Endothelial cell of umbilical vein (primary cell): ENCODE measurements around the gene BET1L. TPM values are rescaled to one million over a fixed set of nuclear protein-coding genes. Genes with fewer than 3 reads are reported as not detected.
A peak's percentile ranks its signal among the peaks of the same experiment; 100 is the strongest.

Experiments
- BruUV-seq: library from RNA; stranded (reverse); fragments of 400-500 nt; replicated peaks from 2 replicates; lab custom pipeline; 2021; lab: Mats Ljungman, UMichigan
- CTCF ChIA-PET: fragments of 300-600, 350-600 bp; sonication (Branson Sonifier 250); formaldehyde crosslinking; loops from one replicate; lab custom pipeline; 2021; ENCODE audit warnings: antibody characterized with exemption, inconsistent platforms; lab: Charles Lee
- POLR2A ChIA-PET: fragments of 300-600, 350-600 bp; sonication (Branson Sonifier 250); formaldehyde crosslinking; loops from one replicate; lab custom pipeline; 2021; ENCODE audit warnings: antibody characterized with exemption, inconsistent platforms; lab: Charles Lee
- DNase-seq: peaks from one replicate; pipeline ENCODE4 v3.0.0-alpha.2; 2011; ENCODE audit warnings: low read depth, low spot score
- FAIRE-seq: peaks from 2 replicates; lab custom pipeline; 2011; peaks lifted over from hg19 to GRCh38; lab: Jason Lieb, UNC
- H2AFZ ChIP-seq: 2 replicates; pipeline ENCODE4 v1.6.0; 2012; ENCODE audit warnings: low read depth, low read length, control low read depth, inconsistent platforms
- H3K27ac ChIP-seq: 2 replicates; pipeline ENCODE4 v1.5.1; 2011; ENCODE audit warnings: low read depth, mild to moderate bottlenecking, control low read depth, low read length, moderate library complexity; ENCODE audit not compliant: insufficient read depth
- H3K27me3 ChIP-seq, 2 experiments: 2 replicates each; pipeline versions ENCODE4 v1.6.0 to v1.6.1; 2011; ENCODE audit warnings: low read length in 2 of 2, mixed read lengths in 1 of 2; ENCODE audit not compliant: control insufficient read depth in 2 of 2, insufficient read depth in 2 of 2
- H3K36me3 ChIP-seq, 2 experiments: 2 replicates in 1 of 2; 3 replicates in 1 of 2; pipeline ENCODE4 v1.5.1; 2011; ENCODE audit warnings: low read length in 2 of 2, mild to moderate bottlenecking in 1 of 2, moderate library complexity in 1 of 2; ENCODE audit not compliant: control insufficient read depth in 2 of 2, insufficient read depth in 2 of 2; ENCODE audit errors: extremely low read depth in 1 of 2
- H3K4me1 ChIP-seq: 3 replicates; pipeline ENCODE4 v1.5.1; 2011; ENCODE audit warnings: mild to moderate bottlenecking, low read length; ENCODE audit not compliant: control insufficient read depth, insufficient read depth; ENCODE audit errors: extremely low read depth
- H3K4me2 ChIP-seq: 2 replicates; pipeline ENCODE4 v1.6.1; 2011; ENCODE audit warnings: low read length, control low read depth, mixed read lengths; ENCODE audit not compliant: insufficient read depth
- H3K4me3 ChIP-seq, 3 experiments: fragments of 200-600 bp in 1 of 3; sonication (generic), shearing (Covaris generic) in 1 of 3; replicated peaks in 1 of 3; 2 replicates each; pipeline ENCODE4 v1.5.1; 2011 to 2016; ENCODE audit warnings: control low read depth in 3 of 3, low read length in 3 of 3, mild to moderate bottlenecking in 2 of 3, inconsistent platforms in 1 of 3, low read depth in 1 of 3, moderate library complexity in 1 of 3; ENCODE audit not compliant: insufficient read depth in 1 of 3
- H3K79me2 ChIP-seq: 2 replicates; pipeline ENCODE4 v1.6.0; 2012; ENCODE audit warnings: low read length, inconsistent platforms; ENCODE audit not compliant: control insufficient read depth, insufficient read depth
- H3K9ac ChIP-seq: replicated peaks from 2 replicates; pipeline ENCODE3; 2011; ENCODE audit warnings: low read length, control low read depth; ENCODE audit not compliant: insufficient read depth; ENCODE audit errors: extremely low read depth
- H3K9me1 ChIP-seq: replicated peaks from 3 replicates; pipeline ENCODE4 v1.6.0; 2011; ENCODE audit warnings: mild to moderate bottlenecking, low read length; ENCODE audit not compliant: control insufficient read depth, insufficient read depth; ENCODE audit errors: extremely low read depth
- H3K9me3 ChIP-seq: replicated peaks from 2 replicates; pipeline ENCODE4 v1.5.1; 2012; ENCODE audit warnings: low read length, inconsistent platforms; ENCODE audit not compliant: control insufficient read depth, insufficient read depth
- H4K20me1 ChIP-seq: replicated peaks from 2 replicates; pipeline ENCODE3; 2011; ENCODE audit warnings: mild to moderate bottlenecking, low read length; ENCODE audit not compliant: control insufficient read depth, insufficient read depth; ENCODE audit errors: extremely low read depth
- EZH2 ChIP-seq: IDR thresholded peaks from 2 replicates; pipeline ENCODE4 v1.6.1; 2012; ENCODE audit warnings: borderline replicate concordance, low read depth, mild to moderate bottlenecking, moderate library complexity, low read length, inconsistent platforms; ENCODE audit not compliant: severe bottlenecking
- FOS ChIP-seq: IDR thresholded peaks from 2 replicates; pipeline ENCODE4 v1.6.1; 2011; ENCODE audit warnings: mild to moderate bottlenecking, low read length, moderate library complexity, borderline replicate concordance; ENCODE audit not compliant: insufficient read depth
- GATA2 ChIP-seq: IDR thresholded peaks from 2 replicates; pipeline ENCODE4 v1.7.0; 2011; ENCODE audit warnings: low read depth, mild to moderate bottlenecking, moderate library complexity, mixed read lengths, low read length; ENCODE audit not compliant: insufficient read length, insufficient read depth
- JUN ChIP-seq: IDR thresholded peaks from 2 replicates; pipeline ENCODE4 v1.6.1; 2011; ENCODE audit warnings: borderline replicate concordance, low read depth; ENCODE audit not compliant: insufficient read length, insufficient read depth
- MYC ChIP-seq: IDR thresholded peaks from one replicate; pipeline ENCODE4 v1.6.1; 2011; ENCODE audit warnings: mild to moderate bottlenecking, low read depth, low read length
- POLR2A ChIP-seq: IDR thresholded peaks from 2 replicates; pipeline ENCODE4 v1.6.1; 2012; ENCODE audit warnings: low read depth, mild to moderate bottlenecking, control low read depth, low read length
- POLR2AphosphoS5 ChIP-seq: IDR thresholded peaks from 2 replicates; pipeline ENCODE4 v1.6.1; 2012; ENCODE audit warnings: low read depth, mild to moderate bottlenecking, control low read depth, low read length, moderate library complexity; ENCODE audit not compliant: insufficient read depth
- dilution Hi-C: fragments of 300-500 bp; cut with MboI; formaldehyde crosslinking; loops from one replicate; pipeline ENCODE4 v1.15.0; 2019; ENCODE audit warnings: low sequenced_read_pairs; ENCODE audit not compliant: extremely low pct_ligation_motif_present
- intact Hi-C: fragments of 100-400 bp; cut with micrococcal nuclease; formaldehyde crosslinking; loops from one replicate; pipeline ENCODE4 v1.10.0; 2022
- polyA plus RNA-seq, 4 experiments: library from polyadenylated mRNA; depleted of rRNA in 3 of 4; stranded (reverse) in 3 of 4; unstranded in 1 of 4; fragments of >200 nt; gene quantifications; 2 replicates each; pipeline versions ENCODE4 v1.2.1 to v1.2.3, GENCODE V29; 2011 to 2012; ENCODE audit warnings: missing spikeins in 1 of 4
- total RNA-seq: library from RNA; stranded (reverse); gene quantifications from 2 replicates; pipeline ENCODE4 v1.2.3, GENCODE V29; 2021
- TF ChIP-seq, protein P1 (sequence below): IDR thresholded peaks from 2 replicates; pipeline ENCODE4 v1.6.1; 2011; ENCODE audit not compliant: insufficient read depth, insufficient read length
- TF ChIP-seq, protein P2 (sequence below), 2 donors: IDR thresholded peaks; 1 replicate in 1 of 2; 2 replicates in 1 of 2; pipeline ENCODE4 v1.5.1; 2011; ENCODE audit warnings: low read length in 2 of 2, mild to moderate bottlenecking in 2 of 2, moderate library complexity in 2 of 2, control low read depth in 1 of 2, inconsistent platforms in 1 of 2, low read depth in 1 of 2; ENCODE audit not compliant: insufficient read depth in 1 of 2; ENCODE audit errors: extremely low read depth in 1 of 2

BET1L gene
- total and polyA plus RNA-seq, 2 donors (not counting 3 experiments of a cell fraction or from before 2014, with no cell fraction given): 31.0 to 80.0 TPM

DNA sequence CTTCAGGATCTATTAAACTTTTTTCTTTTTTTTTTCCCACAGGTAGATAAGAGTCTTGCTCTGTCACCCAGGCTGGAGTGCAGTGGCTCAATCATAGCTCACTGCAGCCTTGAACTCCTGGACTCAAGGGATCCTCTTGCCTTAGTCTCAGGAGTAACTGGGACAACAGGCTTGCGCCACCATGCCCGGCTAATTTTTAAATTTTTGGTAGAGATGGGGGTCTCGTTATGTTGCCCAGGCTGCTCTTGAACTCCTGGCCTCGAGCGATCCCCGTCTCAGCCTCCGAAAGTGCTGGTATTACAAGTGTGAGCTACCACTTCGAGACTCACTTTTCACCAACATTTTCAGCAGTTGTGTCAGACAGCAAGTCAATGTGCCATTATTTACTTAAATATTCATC lies 28.0 kb upstream of the BET1L start:
- Histone ChIP-seq H3K4me3 (peak overlapping the region in 2 of 3 experiments; percentile 44 to 84), H3K36me3 (peaks cover 0 to 2% of the 10 kb centered on the region in 2 experiments), H3K79me2 (peaks cover 32% of the 10 kb centered on the region), H3K27me3 (no peaks in the 10 kb centered on the region), H3K9ac (no peak overlapping the region), H2AFZ (no peak overlapping the region), H3K27ac (no peak overlapping the region), H3K9me3 (no peaks in the 10 kb centered on the region), H3K9me1 (no peaks in the 10 kb centered on the region), H3K4me2 (peak overlapping the region; percentile 73), H4K20me1 (no peaks in the 10 kb centered on the region), H3K4me1 (peaks cover 16% of the 10 kb centered on the region)
- no TSS peak for BruUV-seq
- TF ChIP-seq JUN (no peak), MYC (no peak), POLR2A (no peak), EZH2 (no peak), POLR2AphosphoS5 (no peak)
- TF ChIP-seq, protein P1, sequence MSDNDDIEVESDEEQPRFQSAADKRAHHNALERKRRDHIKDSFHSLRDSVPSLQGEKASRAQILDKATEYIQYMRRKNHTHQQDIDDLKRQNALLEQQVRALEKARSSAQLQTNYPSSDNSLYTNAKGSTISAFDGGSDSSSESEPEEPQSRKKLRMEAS: no peak
- DNase-seq (no peak), FAIRE-seq (peak; percentile 18)
- dilution Hi-C loops: no loop called here
- intact Hi-C loops: loop anchor here (5.0 kb wide), 1 partner anchor 72 kb away; the partner anchor contains the start of gene IFITM2
- CTCF ChIA-PET: no interaction called here
- POLR2A ChIA-PET: no interaction called here

DNA sequence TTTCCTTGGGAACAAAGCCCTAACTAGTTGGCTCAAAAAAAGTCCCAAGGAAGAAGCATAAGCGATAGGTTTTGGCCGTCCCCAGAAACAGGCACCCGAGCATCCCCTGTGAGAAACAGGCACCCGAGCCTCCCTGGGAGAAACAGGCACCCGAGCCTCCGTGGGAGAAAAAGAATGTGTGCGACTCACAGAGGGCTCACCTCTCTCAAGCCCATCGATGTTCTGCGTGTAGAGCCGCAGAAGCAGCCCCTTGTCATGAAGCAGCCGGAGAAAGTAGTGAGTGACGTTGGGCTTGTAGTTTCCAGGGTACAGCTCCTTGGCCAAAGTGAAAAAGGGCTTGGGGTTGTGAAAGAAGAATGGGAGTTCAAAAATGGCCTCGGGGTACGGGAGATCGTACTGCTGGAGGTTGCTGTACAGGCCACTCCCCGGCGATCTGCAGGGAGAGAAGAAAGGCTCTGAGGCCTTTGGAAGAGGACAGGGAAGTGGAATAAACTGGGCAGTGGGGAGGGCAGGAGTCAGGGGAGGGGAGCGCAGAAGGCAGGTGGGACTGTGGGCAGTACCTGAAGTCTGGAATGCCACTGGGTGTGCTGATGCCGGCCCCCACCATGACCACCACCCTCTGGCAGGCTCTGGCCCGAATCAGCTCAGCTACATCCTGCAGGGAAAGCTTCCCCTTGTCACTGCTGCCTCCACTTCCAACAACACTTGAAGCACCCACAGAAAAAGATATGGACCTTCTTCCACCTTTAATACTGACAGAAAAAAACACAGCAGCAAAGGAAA lies 25.8 kb upstream of the BET1L start:
- no peak for FAIRE-seq
- H3K4me2 ChIP-seq: no peak overlapping the region
- intact Hi-C loops (no loop called here), dilution Hi-C loops (no loop called here)
- peaks cover 0 to 2% of the 10 kb centered on the region in 2 experiments for H3K36me3 ChIP-seq
- peaks cover 11% of the 10 kb centered on the region for H3K4me1 ChIP-seq
- ChIA-PET POLR2A (no interaction called here), CTCF (interaction anchor here (1.0 kb wide), 1 partner anchor 16 kb away, joined by 3 read pairs; no protein-coding TSS in a partner anchor)
- TF ChIP-seq GATA2: no peak
- TF ChIP-seq, protein P1: no peak
- TF ChIP-seq, protein P2, sequence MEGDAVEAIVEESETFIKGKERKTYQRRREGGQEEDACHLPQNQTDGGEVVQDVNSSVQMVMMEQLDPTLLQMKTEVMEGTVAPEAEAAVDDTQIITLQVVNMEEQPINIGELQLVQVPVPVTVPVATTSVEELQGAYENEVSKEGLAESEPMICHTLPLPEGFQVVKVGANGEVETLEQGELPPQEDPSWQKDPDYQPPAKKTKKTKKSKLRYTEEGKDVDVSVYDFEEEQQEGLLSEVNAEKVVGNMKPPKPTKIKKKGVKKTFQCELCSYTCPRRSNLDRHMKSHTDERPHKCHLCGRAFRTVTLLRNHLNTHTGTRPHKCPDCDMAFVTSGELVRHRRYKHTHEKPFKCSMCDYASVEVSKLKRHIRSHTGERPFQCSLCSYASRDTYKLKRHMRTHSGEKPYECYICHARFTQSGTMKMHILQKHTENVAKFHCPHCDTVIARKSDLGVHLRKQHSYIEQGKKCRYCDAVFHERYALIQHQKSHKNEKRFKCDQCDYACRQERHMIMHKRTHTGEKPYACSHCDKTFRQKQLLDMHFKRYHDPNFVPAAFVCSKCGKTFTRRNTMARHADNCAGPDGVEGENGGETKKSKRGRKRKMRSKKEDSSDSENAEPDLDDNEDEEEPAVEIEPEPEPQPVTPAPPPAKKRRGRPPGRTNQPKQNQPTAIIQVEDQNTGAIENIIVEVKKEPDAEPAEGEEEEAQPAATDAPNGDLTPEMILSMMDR (IDR thresholded peaks at IDR 0.05; ENCODE audit: extremely low read depth in 1 of 2, insufficient read depth in 1 of 2, low read depth in 1 of 2, low read length in 2 of 2): no peak
- no peak for TF ChIP-seq POLR2A
- no peak for TF ChIP-seq JUN
- TF ChIP-seq MYC: no peak
- TF ChIP-seq EZH2: no peak
- TF ChIP-seq FOS: no peak
- no peak for TF ChIP-seq POLR2AphosphoS5
- H3K27me3 ChIP-seq: no peaks in the 10 kb centered on the region
- H3K4me3 ChIP-seq: no peak overlapping the region
- H3K27ac ChIP-seq: no peak overlapping the region
- BruUV-seq: no TSS peak
- H3K79me2 ChIP-seq: peaks cover 11% of the 10 kb centered on the region
- H3K9me1 ChIP-seq: no peaks in the 10 kb centered on the region
- DNase-seq: no peak
- H2AFZ ChIP-seq: no peak overlapping the region
- no peaks in the 10 kb centered on the region for H3K9me3 ChIP-seq
- no peak overlapping the region for H3K9ac ChIP-seq
- H4K20me1 ChIP-seq: no peaks in the 10 kb centered on the region
